ENCODE results near the gene SLC36A1. TPM values are rescaled to one million over a fixed set of nuclear protein-coding genes. Genes with fewer than 3 reads are reported as not detected.

The SLC36A1 gene
- polyA plus RNA-seq, 1 of the 3 experiments (the other 2 are of a cell fraction), result 4.1 TPM

DNA sequence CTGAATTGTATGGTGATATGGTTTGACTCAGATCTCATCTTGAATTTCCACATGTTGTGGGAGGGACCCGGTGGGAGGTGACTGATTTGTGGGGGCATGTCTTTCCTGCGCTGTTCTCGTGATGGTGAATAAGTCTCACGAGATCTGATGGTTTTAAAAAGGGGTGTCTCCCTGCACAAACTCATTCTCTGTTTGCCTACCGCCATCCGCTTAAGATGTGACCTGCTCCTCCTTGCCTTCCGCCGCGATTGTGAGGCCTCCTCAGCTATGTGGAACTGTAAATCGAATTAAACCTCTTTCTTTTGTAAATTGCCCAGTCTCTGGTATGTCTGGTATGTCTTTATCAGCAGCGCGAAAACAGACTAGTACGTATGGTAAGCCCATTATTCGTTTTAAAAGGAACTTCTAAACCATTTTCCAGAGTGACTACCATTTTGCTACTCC is 48.7 kb downstream of the SLC36A1 start (continued):
- TF ChIP-seq MEF2A (IDR thresholded peaks at IDR 0.05; ENCODE audit: borderline replicate concordance, low read depth) (no peak), MAX (IDR thresholded peaks at IDR 0.05; ENCODE audit: low read depth) (no peak), RCOR1 (IDR thresholded peaks at IDR 0.05; ENCODE audit: low read length) (no peak), RAD21 (IDR thresholded peaks at IDR 0.05; ENCODE audit: low read length) (no peak), FOXM1 (IDR thresholded peaks at IDR 0.05; ENCODE audit: low read depth) (no peak), NFIC (IDR thresholded peaks at IDR 0.05; ENCODE audit: borderline replicate concordance) (no peak), GATA2 (CRISPR knock-in tag; IDR thresholded peaks at IDR 0.05) (no peak), NRF1 (IDR thresholded peaks at IDR 0.05; ENCODE audit: low read depth, low read length) (no peak), EP300 (IDR thresholded peaks at IDR 0.05; ENCODE audit: borderline replicate concordance in 1 of 2, low read depth in 1 of 2, low read length in 1 of 2) (no peak), JUND (IDR thresholded peaks at IDR 0.05) (no peak)
- TF ChIP-seq, protein P1, sequence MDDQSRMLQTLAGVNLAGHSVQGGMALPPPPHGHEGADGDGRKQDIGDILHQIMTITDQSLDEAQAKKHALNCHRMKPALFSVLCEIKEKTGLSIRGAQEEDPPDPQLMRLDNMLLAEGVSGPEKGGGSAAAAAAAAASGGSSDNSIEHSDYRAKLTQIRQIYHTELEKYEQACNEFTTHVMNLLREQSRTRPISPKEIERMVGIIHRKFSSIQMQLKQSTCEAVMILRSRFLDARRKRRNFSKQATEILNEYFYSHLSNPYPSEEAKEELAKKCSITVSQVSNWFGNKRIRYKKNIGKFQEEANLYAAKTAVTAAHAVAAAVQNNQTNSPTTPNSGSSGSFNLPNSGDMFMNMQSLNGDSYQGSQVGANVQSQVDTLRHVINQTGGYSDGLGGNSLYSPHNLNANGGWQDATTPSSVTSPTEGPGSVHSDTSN (IDR thresholded peaks at IDR 0.05), result no peak

GRCh38 chr5:151497391-151498002 is 50.1 kb downstream of the SLC36A1 start:
- no peak for DNase-seq
- H3K4me3 ChIP-seq (ENCODE audit: low read depth in 2 of 2, low read length in 1 of 2), result no peak overlapping the region
- no peak overlapping the region for H3K27ac ChIP-seq (ENCODE audit: low read depth in 2 of 2, low read length in 1 of 2)
- H3K9ac ChIP-seq, result no peak overlapping the region
- H3K9me2 ChIP-seq, result no peaks in the 10 kb centered on the region
- H3K4me2 ChIP-seq, result no peak overlapping the region
- H2AFZ ChIP-seq (ENCODE audit: low read depth), result no peak overlapping the region
- TF ChIP-seq, protein P1 (IDR thresholded peaks at IDR 0.05), result no peak
- TF ChIP-seq GATA2 (CRISPR knock-in tag; IDR thresholded peaks at IDR 0.05) (no peak), TEAD4 (IDR thresholded peaks at IDR 0.05; ENCODE audit: borderline replicate concordance, insufficient read depth) (no peak), EZH2phosphoT487 (IDR thresholded peaks at IDR 0.05; ENCODE audit: borderline replicate concordance, low read depth) (no peak), RAD21 (IDR thresholded peaks at IDR 0.05; ENCODE audit: low read length) (no peak), NRF1 (IDR thresholded peaks at IDR 0.05; ENCODE audit: low read depth, low read length) (no peak), TAF1 (IDR thresholded peaks at IDR 0.05; ENCODE audit: borderline replicate concordance, low read depth, low read length) (no peak), REST (IDR thresholded peaks at IDR 0.05; ENCODE audit: low read depth, low read length) (no peak)
- ChIA-PET CTCF (interaction anchor here (1.8 to 7.1 kb wide), 2 partner anchors 26 to 50 kb away, joined by 9 to 108 read pairs; partner anchors contain the start of gene SLC36A1), POLR2A (no interaction called here)
- peaks cover 0 to 4% of the 10 kb centered on the region in 2 experiments for H3K36me3 ChIP-seq (replicated peaks in 1 of 2; ENCODE audit: control insufficient read depth in 1 of 2, insufficient read depth in 2 of 2, low read length in 1 of 2)
- H3K4me1 ChIP-seq (ENCODE audit: control insufficient read depth in 1 of 2, insufficient read depth in 2 of 2, low read depth in 1 of 2, low read length in 1 of 2), result peaks cover 0 to 11% of the 10 kb centered on the region in 2 experiments; a peak in 2 of 4 replicates
- H3F3A ChIP-seq (replicated peaks; ENCODE audit: insufficient read depth), result no peaks in the 10 kb centered on the region
- no peaks in the 10 kb centered on the region for H3K79me2 ChIP-seq (ENCODE audit: insufficient read depth)
- WGBS (ENCODE audit: low lambda C conversion rate), result 80% methylated on average over 3 of the region's 3 CpGs
- H3K9me3 ChIP-seq, result no peaks in the 10 kb centered on the region
- no peaks in the 10 kb centered on the region for H3K27me3 ChIP-seq (ENCODE audit: insufficient read depth)
- no peaks in the 10 kb centered on the region for H4K20me1 ChIP-seq (ENCODE audit: insufficient read depth)
